ENCODE results near the gene PTGES3.
A peak's percentile ranks its signal among the peaks of the same experiment; 100 is the strongest.
"Not testable (repeated sequence)": the region's sequence is repeated elsewhere in the genome, so short reads cannot be mapped to it uniquely, and the experiment has no call there.

PTGES3 gene, protein sequence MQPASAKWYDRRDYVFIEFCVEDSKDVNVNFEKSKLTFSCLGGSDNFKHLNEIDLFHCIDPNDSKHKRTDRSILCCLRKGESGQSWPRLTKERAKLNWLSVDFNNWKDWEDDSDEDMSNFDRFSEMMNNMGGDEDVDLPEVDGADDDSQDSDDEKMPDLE

GRCh38 chr12:56688129-56688845 is at the start of gene PTGES3:
PTGES3 (minus strand) TSS chr12:56688284; CDS start chr12:56687999, 285 bp downstream.
- DNase-seq = peak; percentile 96

DNA sequence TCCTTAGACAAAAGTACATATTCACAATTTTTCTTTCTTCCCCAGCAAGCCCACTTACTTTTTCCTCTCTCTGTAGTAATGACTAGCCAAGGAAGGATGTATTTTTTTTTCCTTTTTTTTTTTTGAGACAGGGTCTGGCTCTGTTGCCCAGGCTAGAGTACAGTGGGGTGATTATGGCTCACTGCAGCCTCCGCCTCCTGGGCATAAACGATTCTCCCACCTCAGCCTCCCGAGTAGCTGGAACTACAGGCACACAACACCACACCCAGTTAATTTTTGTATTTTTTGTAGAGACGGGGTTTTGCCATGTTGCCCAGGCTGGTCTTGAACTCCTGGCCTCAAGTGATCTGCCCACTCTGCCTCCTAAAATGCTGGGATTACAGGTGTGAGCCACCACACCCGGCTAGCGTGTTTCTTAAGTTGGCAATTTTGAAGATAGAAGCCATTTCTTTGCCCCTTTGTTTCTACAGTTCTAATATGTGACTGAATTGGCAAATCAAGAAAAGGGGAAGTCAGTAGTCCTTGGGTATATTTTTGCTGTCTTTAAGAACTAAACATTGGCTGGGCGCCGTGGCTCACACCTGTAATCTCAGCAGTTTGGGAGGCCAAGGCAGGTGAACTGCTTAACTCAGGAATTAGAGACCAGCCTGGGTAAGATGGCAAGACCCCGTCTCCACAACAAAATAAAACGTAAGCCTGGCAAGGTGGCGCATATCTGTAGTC is 40.2 kb upstream of the PTGES3 start:
- DNase-seq = no peak

DNA sequence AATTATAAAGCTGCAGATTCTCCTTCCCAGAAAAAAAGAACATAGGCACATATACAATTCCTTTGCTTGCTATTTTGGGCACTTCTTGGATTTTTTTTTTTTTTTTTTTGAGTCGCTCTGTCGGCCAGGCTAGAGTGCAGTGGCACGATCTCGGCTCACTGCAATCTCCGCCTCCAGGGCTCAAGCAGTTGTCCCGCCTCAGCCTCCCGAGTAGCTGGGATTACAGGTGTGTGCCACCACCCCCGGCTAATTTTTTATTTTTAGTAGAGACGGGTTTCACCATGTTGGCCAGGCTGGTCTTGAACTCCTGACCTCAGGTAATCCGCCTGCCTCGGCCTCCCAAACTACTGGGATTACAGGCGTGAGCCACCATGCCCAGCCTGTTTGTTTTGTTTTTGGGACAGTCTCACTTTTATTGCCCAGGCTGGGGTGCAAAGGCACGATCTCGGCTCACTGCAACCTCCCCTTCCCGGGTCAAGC is 38.2 kb upstream of the PTGES3 start:
- DNase-seq = not testable (repeated sequence)

GRCh38 chr12:56725723-56726102 is 37.6 kb upstream of the PTGES3 start:
- DNase-seq = no peak

DNA sequence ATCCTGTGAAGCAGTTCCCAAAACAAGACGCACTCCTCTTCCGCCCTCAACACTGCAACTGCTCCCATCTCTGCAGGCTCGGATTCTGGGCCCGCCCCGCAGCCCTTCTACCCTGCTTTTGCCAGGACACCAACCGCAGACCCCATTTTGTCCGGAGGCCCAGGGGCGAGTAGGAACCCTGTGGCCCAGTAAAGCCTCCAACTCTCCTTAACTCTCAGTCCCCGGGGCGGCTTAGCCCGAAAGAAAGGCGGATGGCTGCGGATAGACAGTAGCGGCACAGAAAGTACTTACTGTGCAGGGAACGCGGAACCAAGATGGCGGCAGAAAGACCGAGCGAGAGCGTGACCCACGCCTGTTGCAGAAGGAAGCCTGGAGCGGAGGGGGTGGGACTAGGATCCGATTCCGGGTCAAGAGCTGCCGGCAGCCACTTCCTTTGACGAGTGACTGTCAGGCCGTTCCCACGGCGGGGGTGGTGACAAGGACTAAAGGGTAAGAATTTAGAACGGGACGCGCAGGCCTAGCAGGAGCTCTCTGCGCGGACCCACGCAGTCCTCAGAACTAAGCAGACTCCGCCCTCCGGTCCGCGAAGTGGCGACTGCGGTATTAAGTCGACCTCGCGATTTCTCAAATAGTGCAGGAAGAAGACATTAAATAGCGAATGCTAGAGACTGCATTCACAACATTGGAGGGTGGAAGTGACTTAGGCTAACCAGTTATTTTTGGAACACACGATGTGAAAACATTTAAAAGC is 37.1 kb upstream of the PTGES3 start, which contains the start of gene NACA:
NACA (minus strand) TSS at position 328 of the 751 bp plus-strand sequence. CDS start 778 bp downstream, outside the sequence.
- DNase-seq = peak; percentile 95

GRCh38 chr12:56724701-56724971 is 36.6 kb upstream of the PTGES3 start:
- no peak for DNase-seq

DNA sequence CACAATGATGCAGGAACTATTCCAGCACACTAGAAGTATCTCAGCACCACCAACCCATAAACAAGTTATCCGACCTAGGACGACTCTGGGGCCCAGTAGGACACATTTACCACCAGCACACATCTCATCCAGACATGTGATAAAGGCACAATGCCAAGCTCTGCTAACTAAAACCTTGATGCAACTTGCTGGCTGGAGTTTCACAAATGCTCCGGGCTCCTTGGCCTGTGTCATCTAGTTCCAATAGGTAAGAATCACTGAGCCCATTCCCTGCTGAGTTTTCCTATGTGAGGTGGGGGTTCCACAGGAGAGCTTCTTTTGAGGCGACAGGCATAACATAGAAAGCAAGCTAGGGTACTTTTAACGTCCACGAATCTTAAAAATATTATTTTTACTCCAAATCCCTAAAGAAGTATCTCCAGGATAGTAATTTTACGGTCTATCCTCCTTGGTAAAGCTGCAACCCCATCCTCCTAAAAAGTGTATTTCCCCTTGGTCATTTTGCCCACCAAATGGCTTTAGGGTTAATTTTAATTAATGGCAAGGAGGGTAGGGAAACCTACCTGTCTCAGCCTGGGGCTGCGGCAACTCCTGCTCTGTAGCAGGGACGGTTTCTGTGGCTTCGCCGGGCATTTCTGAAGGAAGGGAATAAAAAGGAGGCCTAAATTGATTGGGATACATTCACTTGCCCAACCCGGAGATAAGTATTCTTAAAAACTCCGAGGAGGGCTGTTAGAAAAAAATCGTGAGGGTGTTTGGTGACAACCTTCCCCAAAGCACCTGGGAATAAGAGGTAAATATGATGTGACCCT is 36.0 kb upstream of the PTGES3 start:
- no peak for DNase-seq

DNA sequence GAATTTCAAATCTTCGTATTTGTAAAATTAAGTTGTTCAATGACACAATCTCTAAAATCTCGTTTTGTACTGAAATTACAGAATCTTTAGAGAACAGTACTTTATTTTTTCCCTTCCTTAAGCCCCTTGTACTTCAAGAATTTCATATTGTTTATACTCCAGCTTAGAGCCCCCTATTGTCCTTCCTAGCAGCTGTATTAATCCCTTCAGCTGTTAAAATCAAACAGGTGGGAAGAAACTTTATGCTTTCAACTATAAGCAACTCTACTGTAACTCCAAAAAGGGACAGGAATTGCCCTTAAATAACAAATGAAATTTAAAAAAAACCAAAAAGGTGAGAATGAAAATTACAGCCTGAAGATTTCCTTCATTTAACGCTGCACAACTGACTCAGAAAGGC is 35.3 kb upstream of the PTGES3 start:
- DNase-seq = no peak

- DNase-seq = no peak
These were observed 34.7 kb upstream of the PTGES3 start for GRCh38 chr12:56722832-56723231.

DNA sequence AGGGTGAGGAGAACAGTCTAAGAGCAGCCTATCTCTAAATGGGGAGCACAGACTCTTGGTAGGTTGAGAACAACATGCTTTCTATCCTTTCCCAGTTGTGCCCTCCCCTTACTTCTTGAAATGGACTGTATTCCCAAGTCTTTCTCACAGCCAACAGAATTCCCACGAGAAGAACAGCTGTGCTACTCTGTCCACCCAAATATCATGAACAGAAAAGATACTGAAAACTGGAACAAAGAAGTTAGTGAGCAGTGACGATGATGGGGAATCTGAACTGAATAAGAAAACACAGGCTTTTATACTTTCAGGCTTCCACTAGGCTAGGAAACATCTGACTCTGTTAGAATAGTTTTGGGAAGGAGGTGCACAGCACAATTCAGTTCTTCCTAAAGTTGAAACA is 33.6 kb upstream of the PTGES3 start:
- DNase-seq = no peak

DNA sequence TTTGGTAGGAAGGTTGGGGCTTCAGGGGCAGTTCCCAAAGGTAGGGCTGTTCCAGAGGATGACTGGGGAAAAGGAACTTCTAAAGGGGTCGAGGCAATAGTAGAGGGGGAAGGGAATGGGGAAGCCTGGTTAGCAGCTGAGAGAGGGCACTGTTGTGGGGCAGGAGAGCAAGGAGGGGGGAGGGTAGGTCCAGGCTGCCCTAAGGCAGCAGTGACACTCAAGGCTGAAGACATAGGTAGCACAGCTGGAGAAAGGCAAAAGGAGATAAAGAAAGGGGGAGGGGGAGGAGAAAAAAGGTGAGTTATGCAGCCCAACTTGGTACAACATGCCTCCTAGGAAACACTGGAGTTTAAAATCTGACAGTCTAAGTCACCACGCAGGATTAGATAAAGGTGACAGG is 33.1 kb upstream of the PTGES3 start:
- no peak for DNase-seq

DNA sequence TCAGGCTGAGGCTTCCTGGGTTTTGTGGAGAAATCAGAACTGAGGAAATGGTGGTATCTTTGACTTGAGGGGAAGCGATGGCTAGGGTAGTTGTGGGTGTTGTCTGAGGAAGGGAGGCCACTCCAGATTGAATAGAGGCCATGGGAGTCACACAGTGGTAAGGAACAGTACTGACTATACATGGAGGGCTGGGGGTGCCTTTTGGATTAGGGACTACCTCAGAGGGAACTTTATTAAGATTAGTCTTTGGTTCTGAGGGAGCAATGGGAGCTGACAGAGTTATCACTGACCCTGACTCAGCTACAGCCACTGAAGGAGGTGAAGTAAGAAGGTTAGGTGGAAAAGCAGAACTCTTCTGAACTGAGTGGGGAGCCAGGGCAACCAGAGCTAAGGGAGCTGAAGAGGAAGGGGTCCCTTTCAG is 32.7 kb upstream of the PTGES3 start:
- DNase-seq = no peak

DNA sequence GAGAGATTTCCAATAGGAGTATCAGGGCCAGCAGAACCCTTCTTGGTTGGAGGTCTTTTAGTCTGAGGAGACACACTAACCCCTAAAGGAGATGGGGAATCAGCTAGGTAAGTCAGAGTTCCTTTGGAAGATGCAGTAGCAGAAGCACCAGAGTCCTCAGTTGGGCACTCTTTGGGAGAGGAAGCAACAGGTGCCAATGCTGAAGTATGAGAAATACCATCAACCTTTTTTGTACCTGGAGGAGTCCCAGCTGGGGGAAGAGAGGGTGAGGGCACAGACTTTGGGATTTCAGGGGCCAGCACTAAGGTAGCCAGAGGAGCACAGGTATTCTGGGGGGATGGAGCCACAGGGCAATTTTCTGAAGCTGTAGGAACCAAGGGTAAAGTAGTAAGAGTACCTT is 31.0 kb upstream of the PTGES3 start:
- no peak for DNase-seq

DNA sequence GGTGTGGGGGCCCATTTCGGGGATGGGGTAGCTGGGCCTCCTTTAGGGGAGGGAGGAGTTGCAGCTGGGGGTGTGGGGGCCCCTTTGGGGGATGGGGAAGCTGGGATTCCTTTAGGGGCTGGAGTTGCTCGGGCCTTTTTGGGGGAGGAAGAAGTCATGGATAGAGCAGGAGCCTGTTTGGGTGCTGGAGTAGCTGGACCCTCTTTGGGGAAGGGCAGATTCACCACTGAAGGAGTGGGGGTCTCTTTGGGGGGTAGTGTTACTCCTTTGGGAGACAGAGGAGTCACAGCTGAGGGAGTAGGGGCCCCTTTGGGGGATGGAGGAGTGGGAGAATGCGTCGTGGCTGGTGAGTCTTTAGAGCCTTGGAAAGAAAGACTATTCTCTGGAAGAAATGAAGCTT is 30.6 kb upstream of the PTGES3 start:
- no peak for DNase-seq

GRCh38 chr12:56718149-56718548 is 30.1 kb upstream of the PTGES3 start:
- DNase-seq = no peak

- no peak for DNase-seq
These were observed 29.1 kb upstream of the PTGES3 start for GRCh38 chr12:56716933-56717880.

DNA sequence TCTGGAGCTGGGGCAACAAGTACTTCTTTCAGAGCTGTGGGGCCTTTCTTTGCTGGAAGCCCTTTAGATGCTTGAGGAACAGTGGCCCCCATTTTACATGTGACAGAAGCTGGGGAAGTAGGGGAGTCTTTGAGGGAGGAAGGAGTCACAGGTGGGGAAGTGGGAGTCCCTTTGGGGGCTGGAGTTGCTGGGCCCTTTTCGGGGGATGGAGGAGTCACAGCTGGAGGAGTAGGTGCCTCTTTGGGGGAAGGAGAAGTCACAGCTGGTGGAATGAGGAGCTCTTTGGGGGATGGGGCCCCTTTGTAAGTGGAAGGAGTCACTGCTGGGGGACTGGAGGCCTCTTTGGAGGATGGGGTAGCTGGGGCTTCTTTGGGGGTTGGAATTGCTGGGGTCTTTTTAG is 28.4 kb upstream of the PTGES3 start:
- DNase-seq = no peak

- no peak for DNase-seq
These were observed 27.7 kb upstream of the PTGES3 start for GRCh38 chr12:56715798-56716197.

GRCh38 chr12:56714431-56714929 is 26.4 kb upstream of the PTGES3 start:
- DNase-seq = no peak

- DNase-seq = no peak
These were observed 25.3 kb upstream of the PTGES3 start for GRCh38 chr12:56713345-56713744.

DNA sequence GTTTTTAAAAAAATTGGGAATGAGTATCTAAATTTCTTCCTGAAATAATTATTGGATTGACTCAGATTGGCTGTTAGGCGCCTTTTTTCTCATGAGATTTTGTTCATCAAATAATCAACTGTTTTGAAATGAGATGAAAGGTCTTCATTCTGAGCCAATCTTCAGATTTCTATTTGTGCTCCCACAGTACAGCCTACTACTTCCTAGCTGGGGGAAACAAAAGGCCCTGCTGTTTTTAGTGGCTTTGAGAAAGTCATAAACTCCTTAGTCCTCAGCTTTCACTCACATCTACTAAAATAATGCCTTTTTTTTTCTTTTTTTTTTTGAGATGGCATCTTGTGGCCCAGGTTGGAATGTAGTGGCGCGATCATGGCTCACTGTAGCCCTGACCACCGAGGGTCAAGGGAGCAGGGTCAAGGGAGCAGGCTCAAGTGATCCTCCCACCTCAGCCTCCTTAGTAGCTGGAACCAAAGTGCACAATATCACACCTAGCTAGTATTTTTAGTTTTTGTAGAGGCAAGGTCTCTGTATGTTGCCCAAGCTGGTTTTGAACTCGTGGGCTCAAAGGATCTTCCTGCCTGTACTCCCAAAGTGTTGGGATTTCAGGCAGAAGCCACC is 21.8 kb upstream of the PTGES3 start:
- no peak for DNase-seq
